ENCODE results near the gene C19orf73. TPM values are rescaled to one million over a fixed set of nuclear protein-coding genes. Genes with fewer than 3 reads are reported as not detected.
"Not testable (repeated sequence)": the region's sequence is repeated elsewhere in the genome, so short reads cannot be mapped to it uniquely, and the experiment has no call there.

Gene C19orf73
- total RNA-seq, 2 donors from 2014 or later = 0.81 TPM; not detected in 1

GRCh38 chr19:49127674-49128544 is 9.0 kb upstream of the C19orf73 start:
- intact Hi-C loops (cut with DNase I) = no loop called here

GRCh38 chr19:49127225-49127624 is 8.3 kb upstream of the C19orf73 start:
- intact Hi-C loops (cut with DNase I); DNase-seq (ENCODE audit: low spot score): not testable (repeated sequence)

More at GRCh38 chr19:49127674-49128544, 9.0 kb upstream of the C19orf73 start:
- peak; percentile 99 for DNase-seq (ENCODE audit: low spot score)

GRCh38 chr19:49126575-49126974 is 7.6 kb upstream of the C19orf73 start:
- DNase-seq (ENCODE audit: low spot score) = no peak
- intact Hi-C loops (cut with DNase I) = no loop called here

- intact Hi-C loops (cut with DNase I) = no loop called here
- DNase-seq (ENCODE audit: low spot score) = no peak
Observed at GRCh38 chr19:49125025-49125731, 6.2 kb upstream of the C19orf73 start.

GRCh38 chr19:49123285-49123684 is 4.3 kb upstream of the C19orf73 start:
- intact Hi-C loops (cut with DNase I); DNase-seq (ENCODE audit: low spot score): not testable (repeated sequence)

GRCh38 chr19:49121841-49122240 is 2.9 kb upstream of the C19orf73 start:
- DNase-seq (ENCODE audit: low spot score); intact Hi-C loops (cut with DNase I): not testable (repeated sequence)

- no peak for DNase-seq (ENCODE audit: low spot score)
- intact Hi-C loops (cut with DNase I) = loop anchor here in 1 of 2 donors (1.0 kb wide), 1 partner anchor 20 kb away; no protein-coding TSS in a partner anchor
Observed at GRCh38 chr19:49120868-49121267, 1.9 kb upstream of the C19orf73 start.

- intact Hi-C loops (cut with DNase I) = loop anchor here in 1 of 2 donors (1.0 kb wide), 1 partner anchor 21 kb away; no protein-coding TSS in a partner anchor
Observed at GRCh38 chr19:49120325-49120683, 1.4 kb upstream of the C19orf73 start.

GRCh38 chr19:49119411-49120324 is 725 bp upstream of the C19orf73 start, which contains the start of gene PPFIA3:
PPFIA3 (plus strand) TSS chr19:49119544; CDS start chr19:49127874, 8,330 bp downstream.
- peak; percentile 88 for DNase-seq (ENCODE audit: low spot score)

More at GRCh38 chr19:49120325-49120683, 1.4 kb upstream of the C19orf73 start:
- DNase-seq (ENCODE audit: low spot score) = no peak

GRCh38 chr19:49117677-49118564 is 1.0 kb downstream of the C19orf73 start:
- DNase-seq (ENCODE audit: low spot score) = no peak
- intact Hi-C loops (cut with DNase I) = no loop called here

More at GRCh38 chr19:49119411-49120324, 725 bp upstream of the C19orf73 start, which contains the start of gene PPFIA3:
- intact Hi-C loops (cut with DNase I) = loop anchor here in 1 of 2 donors (1.0 kb wide), 1 partner anchor 22 kb away; no protein-coding TSS in a partner anchor

GRCh38 chr19:49116544-49116943 is 2.4 kb downstream of the C19orf73 start:
- no peak for DNase-seq (ENCODE audit: low spot score)
- intact Hi-C loops (cut with DNase I) = no loop called here

GRCh38 chr19:49114630-49115363 is 4.1 kb downstream of the C19orf73 start:
- intact Hi-C loops (cut with DNase I) = no loop called here
- peak; percentile 91 for DNase-seq (ENCODE audit: low spot score)

GRCh38 chr19:49113762-49114629 is 4.9 kb downstream of the C19orf73 start, which contains the start of gene LIN7B:
LIN7B (plus strand) TSS chr19:49114370; CDS start chr19:49114405, 35 bp downstream.
- DNase-seq (ENCODE audit: low spot score) = no peak
- intact Hi-C loops (cut with DNase I) = no loop called here

- no peak for DNase-seq (ENCODE audit: low spot score)
- intact Hi-C loops (cut with DNase I) = no loop called here
Observed at GRCh38 chr19:49111218-49111998, 7.5 kb downstream of the C19orf73 start.

- intact Hi-C loops (cut with DNase I) = no loop called here
- no peak for DNase-seq (ENCODE audit: low spot score)
Observed at GRCh38 chr19:49110567-49110966, 8.4 kb downstream of the C19orf73 start.

Data from posterior vena cava (tissue), 2 donors.